ENCODE results near the gene NCOA7. TPM values are rescaled to one million over a fixed set of nuclear protein-coding genes. Genes with fewer than 3 reads are reported as not detected.

Gene NCOA7
- total RNA-seq, 1 donor = 52.7 TPM

DNA sequence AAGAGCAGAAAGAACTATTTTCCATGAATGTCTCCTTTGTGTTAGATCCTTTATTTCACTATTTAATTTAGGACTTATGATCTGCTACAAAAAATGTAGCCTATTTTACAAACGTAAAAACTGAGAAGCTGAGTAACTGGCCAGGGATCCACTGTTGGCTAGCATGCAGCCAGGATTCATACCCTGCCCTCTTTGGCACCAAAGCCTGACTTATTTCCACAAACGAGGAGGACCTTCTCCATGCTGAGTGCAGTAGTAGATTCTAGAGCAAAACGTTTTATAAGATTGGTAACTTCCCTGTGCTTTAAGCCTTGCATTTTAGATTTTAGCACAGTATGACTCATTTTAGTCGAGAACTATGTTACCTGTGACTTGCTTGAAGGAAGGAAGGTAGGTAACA lies 74.3 kb downstream of the NCOA7 start:
- H3K4me3 ChIP-seq (ENCODE audit: low read depth, low read length) = no peak overlapping the region
- DNase-seq (ENCODE audit: low read depth) = no peak
- TF ChIP-seq, protein P1, sequence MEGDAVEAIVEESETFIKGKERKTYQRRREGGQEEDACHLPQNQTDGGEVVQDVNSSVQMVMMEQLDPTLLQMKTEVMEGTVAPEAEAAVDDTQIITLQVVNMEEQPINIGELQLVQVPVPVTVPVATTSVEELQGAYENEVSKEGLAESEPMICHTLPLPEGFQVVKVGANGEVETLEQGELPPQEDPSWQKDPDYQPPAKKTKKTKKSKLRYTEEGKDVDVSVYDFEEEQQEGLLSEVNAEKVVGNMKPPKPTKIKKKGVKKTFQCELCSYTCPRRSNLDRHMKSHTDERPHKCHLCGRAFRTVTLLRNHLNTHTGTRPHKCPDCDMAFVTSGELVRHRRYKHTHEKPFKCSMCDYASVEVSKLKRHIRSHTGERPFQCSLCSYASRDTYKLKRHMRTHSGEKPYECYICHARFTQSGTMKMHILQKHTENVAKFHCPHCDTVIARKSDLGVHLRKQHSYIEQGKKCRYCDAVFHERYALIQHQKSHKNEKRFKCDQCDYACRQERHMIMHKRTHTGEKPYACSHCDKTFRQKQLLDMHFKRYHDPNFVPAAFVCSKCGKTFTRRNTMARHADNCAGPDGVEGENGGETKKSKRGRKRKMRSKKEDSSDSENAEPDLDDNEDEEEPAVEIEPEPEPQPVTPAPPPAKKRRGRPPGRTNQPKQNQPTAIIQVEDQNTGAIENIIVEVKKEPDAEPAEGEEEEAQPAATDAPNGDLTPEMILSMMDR (IDR thresholded peaks at IDR 0.05; ENCODE audit: insufficient read depth, low read depth, low read length) = no peak

DNA sequence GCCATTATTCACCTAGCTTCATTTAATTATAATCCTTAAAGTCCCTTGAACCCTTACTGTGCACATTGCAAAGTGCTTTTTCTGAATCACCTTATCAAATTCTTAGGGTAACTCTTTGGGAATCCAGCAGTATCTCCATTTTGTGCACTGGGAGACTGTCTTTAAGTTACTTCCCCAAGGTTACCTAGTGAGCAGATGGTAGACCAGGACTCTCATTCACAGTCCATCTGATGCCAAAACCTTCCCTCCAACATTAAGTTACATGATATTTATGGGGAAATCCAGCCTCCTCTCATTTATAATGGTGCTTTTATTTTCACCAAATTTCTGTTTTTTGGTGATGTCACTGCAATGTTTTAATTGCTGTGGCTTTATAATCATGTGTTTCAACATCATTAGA lies 75.7 kb downstream of the NCOA7 start:
- TF ChIP-seq, protein P1 (IDR thresholded peaks at IDR 0.05; ENCODE audit: insufficient read depth, low read depth, low read length) = no peak
- H3K4me3 ChIP-seq (ENCODE audit: low read depth, low read length) = no peak overlapping the region
- DNase-seq (ENCODE audit: low read depth) = no peak

DNA sequence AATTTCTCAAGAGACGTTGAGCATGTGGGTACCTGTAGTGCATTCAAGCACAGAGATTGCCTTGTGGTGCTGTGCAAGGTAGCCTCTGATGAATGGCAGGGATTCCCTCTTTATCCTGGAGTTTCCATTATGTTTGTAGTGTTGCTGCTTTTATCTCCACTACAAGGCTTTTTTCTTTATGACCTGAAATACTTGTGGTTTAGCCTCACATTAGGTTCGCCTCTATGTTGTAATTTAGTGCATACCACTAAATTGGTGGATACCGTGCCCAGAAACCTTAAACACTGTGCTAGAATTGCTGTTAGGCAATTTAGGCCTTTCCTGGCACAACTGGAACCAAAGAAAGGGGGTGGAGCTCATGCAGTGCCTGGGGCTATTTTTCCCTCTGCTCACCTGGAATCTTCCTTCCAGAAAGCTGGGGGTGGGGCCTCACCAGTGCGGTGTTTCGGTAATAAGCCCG lies 76.8 kb downstream of the NCOA7 start:
- H3K4me3 ChIP-seq (ENCODE audit: low read depth, low read length) = no peak overlapping the region
- TF ChIP-seq, protein P1 (IDR thresholded peaks at IDR 0.05; ENCODE audit: insufficient read depth, low read depth, low read length) = no peak
- DNase-seq (ENCODE audit: low read depth) = peak; percentile 86

DNA sequence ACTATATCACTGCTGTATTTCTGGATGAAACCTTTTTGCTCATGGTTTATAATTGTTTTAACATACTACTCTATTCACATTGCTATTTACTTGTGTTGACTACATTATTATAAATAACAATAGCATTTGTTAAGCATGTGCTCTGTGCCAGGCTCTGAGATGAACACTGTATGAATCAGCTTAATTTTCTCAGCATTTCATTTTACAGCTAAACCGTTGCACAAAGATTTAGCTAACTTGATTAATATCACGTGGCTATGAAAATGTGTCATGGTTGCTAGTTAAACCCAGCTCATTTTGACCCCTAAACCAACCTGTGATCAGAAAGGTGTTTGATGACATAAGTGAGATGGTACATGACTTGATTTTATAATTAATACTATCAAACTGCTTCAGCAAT lies 77.5 kb downstream of the NCOA7 start:
- H3K4me3 ChIP-seq (ENCODE audit: low read depth, low read length) = no peak overlapping the region
- TF ChIP-seq, protein P1 (IDR thresholded peaks at IDR 0.05; ENCODE audit: insufficient read depth, low read depth, low read length) = no peak
- no peak for DNase-seq (ENCODE audit: low read depth)

DNA sequence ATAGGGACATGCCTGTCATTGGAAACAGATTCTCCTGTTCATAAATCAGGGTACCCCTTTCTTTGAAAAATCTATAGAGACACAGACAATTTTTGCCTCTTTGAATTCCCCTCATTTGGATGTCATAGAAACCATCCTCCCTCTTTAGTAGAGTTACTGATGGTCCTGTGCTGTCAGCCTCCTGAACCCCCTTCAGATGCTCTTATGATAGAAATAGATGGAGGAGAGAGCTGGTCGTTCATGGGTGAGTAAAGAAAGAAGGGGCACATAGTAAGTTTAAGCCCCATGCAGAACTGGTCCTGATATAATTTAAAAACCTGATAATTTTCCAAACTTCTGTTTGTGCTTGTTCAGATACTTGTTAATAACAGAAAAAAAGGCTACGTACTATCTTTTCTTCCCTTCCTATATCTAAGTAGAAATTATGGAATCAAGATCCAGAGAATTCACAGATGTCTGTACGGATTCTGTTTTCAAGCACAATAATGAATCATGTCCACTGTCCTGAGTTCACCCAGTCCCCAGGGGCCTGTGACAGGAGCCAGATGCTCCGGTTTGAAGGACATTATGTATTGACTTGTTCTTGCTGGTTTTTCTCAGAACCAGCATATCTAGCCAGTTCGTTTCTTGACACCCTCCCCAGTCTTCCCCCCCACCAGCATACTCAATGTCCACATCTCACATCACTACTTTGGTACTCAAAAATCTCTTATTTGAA lies 78.1 kb downstream of the NCOA7 start:
- TF ChIP-seq, protein P1 (IDR thresholded peaks at IDR 0.05; ENCODE audit: insufficient read depth, low read depth, low read length) = no peak
- DNase-seq (ENCODE audit: low read depth) = peak; percentile 52
- no peak overlapping the region for H3K4me3 ChIP-seq (ENCODE audit: low read depth, low read length)

DNA sequence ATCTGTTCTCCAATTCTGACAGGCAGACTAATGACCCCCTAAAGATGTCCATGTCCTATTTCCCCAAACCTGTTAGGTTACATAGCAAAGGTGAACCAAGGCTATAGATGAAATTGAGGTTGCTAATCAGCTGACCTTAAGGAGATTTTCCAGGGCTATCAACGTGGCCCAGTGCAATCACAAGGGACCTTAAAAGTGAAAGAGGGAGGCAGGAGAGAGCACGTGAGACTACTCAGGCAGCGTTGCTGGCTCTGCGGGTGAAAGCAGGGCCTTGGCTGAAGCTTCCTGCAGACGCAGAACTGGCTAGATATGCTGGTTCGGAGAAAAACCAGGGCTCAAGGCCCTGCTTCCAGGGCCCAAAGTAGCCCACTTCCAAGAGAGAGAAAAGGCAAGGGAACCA lies 78.7 kb downstream of the NCOA7 start:
- no peak for DNase-seq (ENCODE audit: low read depth)
- TF ChIP-seq, protein P1 (IDR thresholded peaks at IDR 0.05; ENCODE audit: insufficient read depth, low read depth, low read length) = no peak
- no peak overlapping the region for H3K4me3 ChIP-seq (ENCODE audit: low read depth, low read length)

DNA sequence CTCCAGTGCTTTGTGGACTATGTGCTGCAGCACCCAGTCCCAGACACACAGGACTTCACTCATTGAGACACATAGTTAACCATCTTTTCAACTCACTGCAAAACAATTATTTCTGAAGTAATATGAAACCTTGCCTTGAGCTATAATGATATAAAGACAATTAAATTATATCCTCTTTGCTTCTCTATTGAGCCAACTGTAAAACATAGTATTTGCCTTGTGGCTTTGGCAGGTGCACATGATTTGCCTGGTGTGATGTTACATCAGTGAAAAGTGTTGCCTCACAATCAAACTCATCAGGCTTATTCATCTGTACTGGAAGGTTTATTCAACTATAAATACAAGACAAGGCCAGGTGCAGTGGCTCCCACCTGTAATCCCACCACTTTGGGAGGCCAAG lies 80.6 kb downstream of the NCOA7 start:
- no peak overlapping the region for H3K4me3 ChIP-seq (ENCODE audit: low read depth, low read length)
- TF ChIP-seq, protein P1 (IDR thresholded peaks at IDR 0.05; ENCODE audit: insufficient read depth, low read depth, low read length) = no peak
- DNase-seq (ENCODE audit: low read depth) = no peak

Data from fibroblast of villous mesenchyme (primary cell).